Measurements from ENCODE around the gene CD84.
A peak's percentile ranks its signal among the peaks of the same experiment; 100 is the strongest.
"Not testable (repeated sequence)": the region's sequence is repeated elsewhere in the genome, so short reads cannot be mapped to it uniquely, and the experiment has no call there.

CD84 gene

GRCh38 chr1:160560806-160561205, 18.5 kb downstream of the CD84 start:
- Histone ChIP-seq H3K4me1 (peaks cover 15 to 26% (median 17%) of the 10 kb centered on the region in 10 experiments), H3K4me2 (no peak overlapping the region), H3K36me3 (peaks cover 0 to 22% (median 0%) of the 10 kb centered on the region in 11 experiments; a peak in 6 of 22 replicates), H3K27ac (no peak overlapping the region), H3K27me3 (no peaks in the 10 kb centered on the region), H3K9me3 (replicated peaks in 1 of 11) (peaks cover 57 to 78% (median 64%) of the 10 kb centered on the region in 11 experiments), H4K20me1 (no peaks in the 10 kb centered on the region), H3K4me3 (no peak overlapping the region), H3K9ac (no peak overlapping the region)
- TF ChIP-seq Cebpa-rat (IDR thresholded peaks at IDR 0.05) = no peak

- Histone ChIP-seq H3K4me2 (peak overlapping the region in 1 of 11 experiments; percentile 18; a peak in 1 of 22 replicates), H3K27ac (no peak overlapping the region), H3K27me3 (no peaks in the 10 kb centered on the region), H3K36me3 (peaks cover 0 to 25% (median 0%) of the 10 kb centered on the region in 11 experiments; a peak in 6 of 22 replicates), H3K4me1 (peaks cover 8 to 20% (median 11%) of the 10 kb centered on the region in 10 experiments), H3K9me3 (replicated peaks in 1 of 11) (peaks cover 57 to 78% (median 64%) of the 10 kb centered on the region in 11 experiments), H4K20me1 (no peaks in the 10 kb centered on the region), H3K4me3 (no peak overlapping the region), H3K9ac (no peak overlapping the region)
- TF ChIP-seq Cebpa-rat (IDR thresholded peaks at IDR 0.05) = no peak
Measured at GRCh38 chr1:160560045-160560705, 19.1 kb downstream of the CD84 start.

GRCh38 chr1:160559437-160559836, 19.9 kb downstream of the CD84 start:
- not testable (repeated sequence) for H3K4me3 ChIP-seq, H3K27ac ChIP-seq, H4K20me1 ChIP-seq, H3K27me3 ChIP-seq, H3K9ac ChIP-seq
- Histone ChIP-seq H3K4me2 (peak overlapping the region in 1 of 11 experiments; percentile 18; a peak in 1 of 22 replicates), H3K9me3 (replicated peaks in 1 of 11) (peaks cover 57 to 76% (median 64%) of the 10 kb centered on the region in 11 experiments), H3K36me3 (peaks cover 0 to 25% (median 0%) of the 10 kb centered on the region in 11 experiments; a peak in 6 of 22 replicates), H3K4me1 (peaks cover under 1 to 12% (median 3%) of the 10 kb centered on the region in 10 experiments)

- Histone ChIP-seq H3K4me2 (peak overlapping the region in 4 of 11 experiments; percentile 6 to 18 (median 8); a peak in 3 of 22 replicates), H3K36me3 (peaks cover 0 to 26% (median 0%) of the 10 kb centered on the region in 11 experiments; a peak in 6 of 22 replicates), H3K9me3 (replicated peaks in 1 of 11) (peaks cover 57 to 69% (median 60%) of the 10 kb centered on the region in 11 experiments), H3K4me1 (peaks cover 0 to 14% (median 4%) of the 10 kb centered on the region in 10 experiments; a peak in 12 of 20 replicates), H3K27me3 (no peaks in the 10 kb centered on the region), H4K20me1 (no peaks in the 10 kb centered on the region), H3K27ac (no peak overlapping the region), H3K4me3 (no peak overlapping the region; a peak in 1 of 20 replicates), H3K9ac (no peak overlapping the region)
- no peak for TF ChIP-seq Cebpa-rat (IDR thresholded peaks at IDR 0.05)
Measured at GRCh38 chr1:160558660-160559380, 20.5 kb downstream of the CD84 start.

- TF ChIP-seq Cebpa-rat (IDR thresholded peaks at IDR 0.05) = no peak
- Histone ChIP-seq H3K4me2 (peak overlapping the region in 6 of 11 experiments; percentile 7 to 50 (median 40); a peak in 8 of 22 replicates), H3K4me3 (no peak overlapping the region), H4K20me1 (no peaks in the 10 kb centered on the region), H3K27me3 (no peaks in the 10 kb centered on the region), H3K4me1 (peaks cover 12 to 49% (median 33%) of the 10 kb centered on the region in 10 experiments), H3K9ac (no peak overlapping the region), H3K36me3 (peaks cover 0 to 45% (median 6%) of the 10 kb centered on the region in 11 experiments; a peak in 9 of 22 replicates), H3K9me3 (replicated peaks in 1 of 11) (peaks cover 9 to 34% (median 13%) of the 10 kb centered on the region in 11 experiments), H3K27ac (no peak overlapping the region)
Measured at GRCh38 chr1:160553778-160554177, 25.5 kb downstream of the CD84 start.

- H3K9ac ChIP-seq = no peak overlapping the region
Measured at GRCh38 chr1:160552425-160552824, 26.9 kb downstream of the CD84 start.

GRCh38 chr1:160550572-160551034, 28.7 kb downstream of the CD84 start:
- TF ChIP-seq Cebpa-rat (IDR thresholded peaks at IDR 0.05) = no peak
- Histone ChIP-seq H3K36me3 (peaks cover 0 to 43% (median 5%) of the 10 kb centered on the region in 11 experiments; a peak in 8 of 22 replicates), H3K27ac (peak overlapping the region in 4 of 11 experiments; percentile 47 to 66 (median 59); a peak in 7 of 22 replicates), H3K27me3 (no peaks in the 10 kb centered on the region), H4K20me1 (no peaks in the 10 kb centered on the region), H3K4me2 (peak overlapping the region in 10 of 11 experiments; percentile 32 to 89 (median 78); a peak in 17 of 22 replicates), H3K9ac (no peak overlapping the region), H3K4me1 (peaks cover 44 to 73% (median 59%) of the 10 kb centered on the region in 10 experiments), H3K9me3 (replicated peaks in 1 of 11) (peaks cover 0 to 15% (median 0%) of the 10 kb centered on the region in 11 experiments; a peak in 4 of 22 replicates), H3K4me3 (no peak overlapping the region)

More at GRCh38 chr1:160552425-160552824, 26.9 kb downstream of the CD84 start:
- Histone ChIP-seq H4K20me1 (no peaks in the 10 kb centered on the region), H3K36me3 (peaks cover 0 to 50% (median 5%) of the 10 kb centered on the region in 11 experiments; a peak in 8 of 22 replicates), H3K4me2 (no peak overlapping the region), H3K4me1 (peaks cover 26 to 56% (median 47%) of the 10 kb centered on the region in 10 experiments), H3K27ac (no peak overlapping the region), H3K27me3 (no peaks in the 10 kb centered on the region), H3K9me3 (replicated peaks in 1 of 11) (peaks cover 0 to 21% (median 4%) of the 10 kb centered on the region in 11 experiments; a peak in 6 of 22 replicates), H3K4me3 (no peak overlapping the region)
- TF ChIP-seq Cebpa-rat (IDR thresholded peaks at IDR 0.05) = no peak

GRCh38 chr1:160549665-160550006, 29.7 kb downstream of the CD84 start:
- peak overlapping the region; percentile 63 to 89 (median 76) for H3K4me2 ChIP-seq
- H3K4me3 ChIP-seq = peak overlapping the region in 1 of 10 experiments; percentile 0; a peak in 1 of 20 replicates
- peaks cover 52 to 81% (median 64%) of the 10 kb centered on the region in 10 experiments for H3K4me1 ChIP-seq

More at GRCh38 chr1:160549665-160550006, 29.7 kb downstream of the CD84 start:
- peaks cover 0 to 15% (median 0%) of the 10 kb centered on the region in 11 experiments; a peak in 4 of 22 replicates for H3K9me3 ChIP-seq (replicated peaks in 1 of 11)
- H4K20me1 ChIP-seq = no peaks in the 10 kb centered on the region
- H3K27ac ChIP-seq = peak overlapping the region in 4 of 11 experiments; percentile 47 to 66 (median 59); a peak in 8 of 22 replicates
- peaks cover 0 to 42% (median 5%) of the 10 kb centered on the region in 11 experiments; a peak in 8 of 22 replicates for H3K36me3 ChIP-seq
- H3K27me3 ChIP-seq = no peaks in the 10 kb centered on the region
- H3K9ac ChIP-seq = peak overlapping the region in 4 of 11 experiments; percentile 16 to 55 (median 35); a peak in 5 of 22 replicates
- no peak for TF ChIP-seq Cebpa-rat (IDR thresholded peaks at IDR 0.05)

All from BLaER1 treated with 17β-estradiol and CSF1 and Interleukin-3, amounts not matched to agents 10 nM and 100 nM (cell line).